Muscle of leg (tissue), 11 donors: ENCODE results near the gene RPS6KA2. TPM values are rescaled to one million over a fixed set of nuclear protein-coding genes. Genes with fewer than 3 reads are reported as not detected.

Experiments used
- DNase-seq: peaks from one replicate; pipeline ENCODE4 v3.0.0; 2013
- H3K27ac ChIP-seq: one replicate; pipeline ENCODE4 v1.5.1; 2013; ENCODE audit warnings: mild to moderate bottlenecking, low read length, control low read depth
- H3K27me3 ChIP-seq: one replicate; pipeline ENCODE4 v1.6.1; 2013; ENCODE audit warnings: low read length; ENCODE audit not compliant: control insufficient read depth, insufficient read depth
- H3K36me3 ChIP-seq: one replicate; pipeline ENCODE4 v1.6.1; 2013; ENCODE audit warnings: low read length; ENCODE audit not compliant: control insufficient read depth, insufficient read depth
- H3K4me1 ChIP-seq: one replicate; pipeline ENCODE4 v1.6.1; 2013; ENCODE audit warnings: low read length; ENCODE audit not compliant: control insufficient read depth, insufficient read depth
- H3K4me3 ChIP-seq: one replicate; pipeline ENCODE4 v1.5.1; 2013; ENCODE audit warnings: low read length, control low read depth
- H3K9me3 ChIP-seq: replicated peaks from 2 replicates; pipeline ENCODE4 v1.6.1; 2013; ENCODE audit warnings: low read depth, low read length; ENCODE audit not compliant: control insufficient read depth
- WGBS: methylation state at CpG from one replicate; pipeline ENCODE4 v1.1.5; 2013; ENCODE audit warnings: missing lambda C conversion rate; ENCODE audit not compliant: insufficient coverage; 5-methylcytosine and 5-hydroxymethylcytosine counted together
- polyA plus RNA-seq, 8 donors: library from polyadenylated mRNA; unstranded; fragments of 120-200 nt; gene quantifications; one replicate each; pipeline versions ENCODE4 v1.2.1 to v1.2.3, GENCODE V29; 2013; ENCODE audit warnings: inconsistent platforms in 1 of 8, low replicate concordance in 1 of 8; ENCODE audit not compliant: insufficient read length in 8 of 8, insufficient read depth in 1 of 8
- total RNA-seq: library from RNA; stranded (reverse); fragments of 120-200 nt; gene quantifications from one replicate; pipeline ENCODE4 v1.2.4, GENCODE V29; 2013

RPS6KA2 gene
- total and polyA plus RNA-seq, 9 donors, result 15.4 to 29.2 (median 24.6) TPM

GRCh38 chr6:166449641-166450040, 177.4 kb downstream of the RPS6KA2 start:
- 98% methylated on average over 9 of the region's 9 CpGs for WGBS
- Histone ChIP-seq H3K9me3 (no peaks in the 10 kb centered on the region), H3K36me3 (peaks cover 28% of the 10 kb centered on the region), H3K27ac (no peak overlapping the region), H3K27me3 (no peaks in the 10 kb centered on the region), H3K4me1 (peaks cover 5% of the 10 kb centered on the region), H3K4me3 (no peak overlapping the region)
- no peak for DNase-seq

DNA sequence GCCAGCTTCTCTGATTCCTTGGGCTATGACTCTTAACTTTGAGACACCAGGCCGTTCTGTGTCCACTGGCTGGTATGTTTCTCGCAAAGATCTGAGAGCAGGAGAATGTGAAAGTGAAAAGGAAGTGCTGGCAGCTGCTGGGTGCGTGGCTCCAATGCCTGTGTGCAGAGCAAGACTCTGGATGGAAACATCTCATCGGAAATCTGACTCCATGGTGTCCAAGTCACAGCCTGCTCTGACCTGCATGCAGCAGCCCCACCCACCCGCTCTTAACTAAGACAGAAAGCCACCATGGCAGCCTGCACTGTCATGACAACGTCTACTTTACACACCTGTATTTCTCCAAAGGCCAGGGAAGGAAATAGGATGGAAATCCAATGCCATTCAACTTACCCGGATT, 178.0 kb downstream of the RPS6KA2 start:
- no peaks in the 10 kb centered on the region for H3K27me3 ChIP-seq
- WGBS, result 76% methylated on average over 3 of the region's 7 CpGs
- peaks cover 5% of the 10 kb centered on the region for H3K4me1 ChIP-seq
- H3K4me3 ChIP-seq, result no peak overlapping the region
- peaks cover 28% of the 10 kb centered on the region for H3K36me3 ChIP-seq
- H3K9me3 ChIP-seq, result no peaks in the 10 kb centered on the region
- DNase-seq, result no peak
- H3K27ac ChIP-seq, result peak overlapping the region; percentile 20

GRCh38 chr6:166448432-166448831, 178.6 kb downstream of the RPS6KA2 start:
- WGBS, result 88% methylated on average over 13 of the region's 13 CpGs
- no peaks in the 10 kb centered on the region for H3K27me3 ChIP-seq
- peaks cover 5% of the 10 kb centered on the region for H3K4me1 ChIP-seq
- H3K27ac ChIP-seq, result no peak overlapping the region
- no peak for DNase-seq
- H3K36me3 ChIP-seq, result peaks cover 28% of the 10 kb centered on the region
- H3K4me3 ChIP-seq, result no peak overlapping the region
- H3K9me3 ChIP-seq, result no peaks in the 10 kb centered on the region

- peaks cover 7% of the 10 kb centered on the region for H3K4me1 ChIP-seq
- H3K4me3 ChIP-seq, result no peak overlapping the region
- DNase-seq, result no peak
- H3K36me3 ChIP-seq, result peaks cover 28% of the 10 kb centered on the region
- no peaks in the 10 kb centered on the region for H3K9me3 ChIP-seq
- 69% methylated on average over 8 of the region's 11 CpGs for WGBS
- H3K27me3 ChIP-seq, result peaks cover 2% of the 10 kb centered on the region
- H3K27ac ChIP-seq, result no peak overlapping the region
Observed at GRCh38 chr6:166446567-166447065, 180.4 kb downstream of the RPS6KA2 start.

DNA sequence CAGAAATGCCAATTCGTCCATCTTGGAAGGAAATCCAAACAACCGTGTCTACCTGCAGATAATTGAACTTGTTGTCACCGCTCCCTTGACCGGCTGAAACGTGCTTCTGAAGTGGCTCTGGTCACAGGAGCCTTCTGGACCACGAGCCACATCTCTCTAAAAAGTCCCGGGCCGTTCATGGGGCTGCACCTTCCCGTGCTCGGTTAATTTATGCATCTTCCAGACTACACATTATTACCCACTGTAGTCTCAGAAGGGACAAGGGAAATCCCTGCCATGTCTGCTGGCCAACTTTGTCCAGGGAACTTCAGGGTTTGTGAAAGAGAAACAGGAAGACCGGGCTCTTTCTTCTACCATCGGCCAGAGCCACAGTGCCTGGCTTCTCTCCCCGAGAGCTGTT, 180.9 kb downstream of the RPS6KA2 start:
- H3K9me3 ChIP-seq, result no peaks in the 10 kb centered on the region
- peaks cover 10% of the 10 kb centered on the region for H3K4me1 ChIP-seq
- H3K27me3 ChIP-seq, result peaks cover 2% of the 10 kb centered on the region
- 76% methylated on average over 9 of the region's 13 CpGs for WGBS
- H3K36me3 ChIP-seq, result peaks cover 29% of the 10 kb centered on the region
- no peak overlapping the region for H3K4me3 ChIP-seq
- DNase-seq, result no peak
- no peak overlapping the region for H3K27ac ChIP-seq

DNA sequence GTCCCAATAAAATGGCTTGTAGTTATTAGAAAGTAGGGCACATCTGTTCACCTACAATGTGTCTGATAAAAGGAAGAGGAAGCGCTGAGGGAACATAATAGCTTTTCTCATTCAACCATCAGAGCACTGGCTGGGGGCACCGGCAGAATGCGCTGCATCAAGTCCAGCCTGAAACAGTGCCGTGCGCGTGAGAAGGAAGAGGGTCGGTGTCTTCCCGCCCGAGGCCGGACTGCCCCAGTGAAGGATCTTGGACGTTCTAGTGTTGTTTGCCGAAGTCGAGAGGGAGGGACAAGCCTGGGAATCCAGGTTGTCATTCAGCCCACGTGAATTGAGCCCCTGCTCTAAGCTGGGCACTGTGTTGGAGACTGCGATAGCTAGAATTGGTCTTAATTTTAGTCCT, 182.6 kb downstream of the RPS6KA2 start:
- no peak overlapping the region for H3K4me3 ChIP-seq
- WGBS, result 85% methylated on average over 13 of the region's 15 CpGs
- H3K27me3 ChIP-seq, result peaks cover 2% of the 10 kb centered on the region
- H3K27ac ChIP-seq, result no peak overlapping the region
- peaks cover 20% of the 10 kb centered on the region for H3K36me3 ChIP-seq
- DNase-seq, result no peak
- no peaks in the 10 kb centered on the region for H3K9me3 ChIP-seq
- peaks cover 14% of the 10 kb centered on the region for H3K4me1 ChIP-seq

- WGBS, result 74% methylated on average over 3 of the region's 8 CpGs
- Histone ChIP-seq H3K4me3 (no peak overlapping the region), H3K4me1 (peaks cover 9% of the 10 kb centered on the region), H3K27ac (no peak overlapping the region), H3K9me3 (no peaks in the 10 kb centered on the region), H3K36me3 (peaks cover 12% of the 10 kb centered on the region), H3K27me3 (peaks cover 2% of the 10 kb centered on the region)
- DNase-seq, result no peak
Observed at GRCh38 chr6:166443166-166443565, 183.9 kb downstream of the RPS6KA2 start.

DNA sequence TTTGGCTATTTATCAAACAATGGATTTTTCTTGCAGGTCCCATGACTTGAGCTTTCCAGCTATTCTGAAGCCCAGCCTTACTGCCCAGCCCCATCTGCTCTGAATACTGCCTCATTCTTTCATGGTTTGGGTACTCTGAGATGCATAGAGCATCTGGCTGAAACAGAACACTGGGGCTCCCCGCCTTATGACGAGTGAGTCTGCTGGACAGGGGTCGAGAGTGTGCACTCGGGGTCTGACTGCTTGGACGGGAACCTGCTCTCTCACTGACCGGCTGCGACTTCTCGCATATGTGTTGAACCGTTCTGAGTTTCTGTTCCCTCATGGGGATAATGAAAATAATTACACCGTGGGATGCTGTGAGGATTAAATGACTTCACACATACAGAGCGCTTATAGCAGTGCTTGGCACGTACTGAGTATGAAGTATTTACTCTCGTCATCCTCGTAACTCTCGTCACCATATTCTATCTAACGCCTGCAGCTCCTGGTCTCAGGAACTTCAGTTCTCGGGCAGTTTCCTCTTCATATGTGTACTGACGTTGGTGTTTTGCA, 184.8 kb downstream of the RPS6KA2 start:
- no peak for DNase-seq
- peaks cover 9% of the 10 kb centered on the region for H3K4me1 ChIP-seq
- peaks cover 2% of the 10 kb centered on the region for H3K27me3 ChIP-seq
- no peaks in the 10 kb centered on the region for H3K9me3 ChIP-seq
- no peak overlapping the region for H3K4me3 ChIP-seq
- no peak overlapping the region for H3K27ac ChIP-seq
- WGBS, result 41% methylated on average over 4 of the region's 18 CpGs
- H3K36me3 ChIP-seq, result peaks cover 7% of the 10 kb centered on the region

- DNase-seq, result no peak
- peaks cover 2% of the 10 kb centered on the region for H3K27me3 ChIP-seq
- H3K4me1 ChIP-seq, result peaks cover 9% of the 10 kb centered on the region
- H3K27ac ChIP-seq, result no peak overlapping the region
- no peaks in the 10 kb centered on the region for H3K9me3 ChIP-seq
- H3K4me3 ChIP-seq, result no peak overlapping the region
- peaks cover 7% of the 10 kb centered on the region for H3K36me3 ChIP-seq
- 64% methylated on average over 19 of the region's 19 CpGs for WGBS
Observed at GRCh38 chr6:166441325-166442078, 185.5 kb downstream of the RPS6KA2 start.

DNA sequence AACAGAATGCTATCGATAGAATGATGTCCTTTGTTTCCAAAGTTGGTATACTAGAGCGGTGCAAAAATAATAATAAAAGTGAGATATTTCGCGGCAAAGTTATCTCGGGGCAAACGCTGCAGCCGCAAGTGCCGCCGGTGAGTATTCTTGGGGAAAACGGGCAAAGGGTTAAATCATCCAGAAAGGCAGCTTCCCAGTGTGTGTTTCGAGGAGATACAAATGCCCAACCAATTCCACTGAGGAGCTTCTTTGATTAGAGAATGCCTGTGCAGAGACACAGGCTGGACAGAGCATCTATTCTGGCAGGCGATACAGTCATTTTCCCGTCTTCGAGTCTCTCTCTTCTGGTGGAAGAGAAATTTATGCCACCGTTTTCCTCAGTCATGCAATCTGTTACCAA, 186.3 kb downstream of the RPS6KA2 start:
- H3K4me1 ChIP-seq, result peaks cover 9% of the 10 kb centered on the region
- H3K9me3 ChIP-seq, result no peaks in the 10 kb centered on the region
- no peak overlapping the region for H3K4me3 ChIP-seq
- peaks cover 10% of the 10 kb centered on the region for H3K36me3 ChIP-seq
- DNase-seq, result no peak
- H3K27ac ChIP-seq, result no peak overlapping the region
- 93% methylated on average over 5 of the region's 15 CpGs for WGBS
- H3K27me3 ChIP-seq, result peaks cover 2% of the 10 kb centered on the region
